Mammary epithelial cell (primary cell): ENCODE measurements around the gene TTC7B.

ENCODE experiments used
- EZH2 ChIP-seq: IDR thresholded peaks from 2 replicates; pipeline ENCODE4 v1.6.1; 2012; ENCODE audit warnings: low read length, inconsistent platforms, borderline replicate concordance
- TF ChIP-seq, protein P1 (sequence below), 2 donors: IDR thresholded peaks in 1 of 2; conservative IDR thresholded peaks in 1 of 2; 2 replicates each; pipeline ENCODE4 v1.5.1; 2011 to 2012; ENCODE audit warnings: inconsistent platforms in 2 of 2, low read length in 2 of 2, mild to moderate bottlenecking in 2 of 2, control low read depth in 1 of 2, low read depth in 1 of 2; ENCODE audit not compliant: insufficient read depth in 1 of 2; ENCODE audit errors: extremely low read depth in 1 of 2

DNA sequence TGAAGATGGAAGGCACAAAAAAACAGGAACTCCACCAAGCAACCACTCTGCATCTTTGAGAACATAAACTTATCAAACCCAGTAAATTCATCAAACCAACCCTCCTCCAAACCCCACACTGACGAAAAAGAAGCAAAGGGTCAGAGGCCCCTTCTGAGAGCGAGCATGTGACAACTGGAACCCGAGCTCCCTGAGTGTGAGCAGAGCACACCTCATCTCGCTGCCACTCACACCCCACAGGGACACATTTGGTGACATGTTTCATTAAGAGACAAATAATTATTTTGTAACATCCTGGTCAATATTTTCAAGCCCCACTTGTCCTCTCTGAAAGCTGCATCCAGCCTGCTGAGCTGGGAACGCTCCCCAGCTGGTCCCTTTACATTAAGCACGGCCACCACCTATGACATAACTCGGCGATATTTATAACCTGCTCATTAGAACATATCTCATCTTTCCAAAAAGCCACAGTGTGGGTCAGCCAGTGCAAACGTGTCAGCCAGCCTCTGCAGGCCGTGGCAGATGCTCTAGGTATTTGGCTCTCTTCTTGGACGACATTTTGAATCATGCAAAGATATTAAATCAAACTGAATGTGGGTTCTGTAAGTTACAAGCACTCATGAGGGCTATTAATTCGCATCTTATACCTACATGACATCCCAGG, 120.1 kb downstream of the TTC7B start:
- TF ChIP-seq, protein P1, sequence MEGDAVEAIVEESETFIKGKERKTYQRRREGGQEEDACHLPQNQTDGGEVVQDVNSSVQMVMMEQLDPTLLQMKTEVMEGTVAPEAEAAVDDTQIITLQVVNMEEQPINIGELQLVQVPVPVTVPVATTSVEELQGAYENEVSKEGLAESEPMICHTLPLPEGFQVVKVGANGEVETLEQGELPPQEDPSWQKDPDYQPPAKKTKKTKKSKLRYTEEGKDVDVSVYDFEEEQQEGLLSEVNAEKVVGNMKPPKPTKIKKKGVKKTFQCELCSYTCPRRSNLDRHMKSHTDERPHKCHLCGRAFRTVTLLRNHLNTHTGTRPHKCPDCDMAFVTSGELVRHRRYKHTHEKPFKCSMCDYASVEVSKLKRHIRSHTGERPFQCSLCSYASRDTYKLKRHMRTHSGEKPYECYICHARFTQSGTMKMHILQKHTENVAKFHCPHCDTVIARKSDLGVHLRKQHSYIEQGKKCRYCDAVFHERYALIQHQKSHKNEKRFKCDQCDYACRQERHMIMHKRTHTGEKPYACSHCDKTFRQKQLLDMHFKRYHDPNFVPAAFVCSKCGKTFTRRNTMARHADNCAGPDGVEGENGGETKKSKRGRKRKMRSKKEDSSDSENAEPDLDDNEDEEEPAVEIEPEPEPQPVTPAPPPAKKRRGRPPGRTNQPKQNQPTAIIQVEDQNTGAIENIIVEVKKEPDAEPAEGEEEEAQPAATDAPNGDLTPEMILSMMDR (conservative IDR thresholded peaks at IDR 0.05 in 1 of 2, IDR thresholded peaks at IDR 0.05 in 1 of 2; ENCODE audit: extremely low read depth in 1 of 2, insufficient read depth in 1 of 2, low read depth in 1 of 2, low read length in 2 of 2) = no peak
- TF ChIP-seq EZH2 = no peak
